CD1c-positive myeloid dendritic cell (primary cell): ENCODE data around the gene ISG15.
"Not testable (repeated sequence)": the region's sequence is repeated elsewhere in the genome, so short reads cannot be mapped to it uniquely, and the experiment has no call there.

Experiments
- DNase-seq: peaks from one replicate; pipeline ENCODE4 v3.0.0-alpha.2; 2016; ENCODE audit errors: extremely low spot score

The ISG15 gene

GRCh38 chr1:994546-994945 is 18.8 kb upstream of the ISG15 start:
- DNase-seq, result not testable (repeated sequence)

GRCh38 chr1:995665-996633 is 17.3 kb upstream of the ISG15 start:
- no peak for DNase-seq

GRCh38 chr1:996851-997712 is 16.2 kb upstream of the ISG15 start:
- no peak for DNase-seq

- DNase-seq, result no peak
Observed at GRCh38 chr1:997713-997992, 15.6 kb upstream of the ISG15 start.

GRCh38 chr1:997993-998744 is 15.1 kb upstream of the ISG15 start:
- DNase-seq, result no peak

- DNase-seq, result no peak
Observed at GRCh38 chr1:998745-998994, 14.6 kb upstream of the ISG15 start.

GRCh38 chr1:998995-999724 is 14.1 kb upstream of the ISG15 start:
- DNase-seq, result no peak

GRCh38 chr1:999725-1000356 is 13.5 kb upstream of the ISG15 start, which contains the start of gene HES4:
TSS of gene HES4 (minus strand) at chr1:1000097. CDS start at chr1:999973, 124 bp downstream.
- peak; percentile 73 for DNase-seq

GRCh38 chr1:1000357-1001056 is 12.8 kb upstream of the ISG15 start:
- peak; percentile 72 for DNase-seq

GRCh38 chr1:1001057-1001783 is 12.1 kb upstream of the ISG15 start:
- DNase-seq, result no peak

- no peak for DNase-seq
Observed at GRCh38 chr1:1003618-1004419, 9.5 kb upstream of the ISG15 start.

GRCh38 chr1:1004420-1004779 is 8.9 kb upstream of the ISG15 start:
- DNase-seq, result no peak

GRCh38 chr1:1004780-1005697 is 8.3 kb upstream of the ISG15 start:
- peak; percentile 42 for DNase-seq

- DNase-seq, result no peak
Observed at GRCh38 chr1:1005774-1006304, 7.5 kb upstream of the ISG15 start.

- no peak for DNase-seq
Observed at GRCh38 chr1:1006305-1007159, 6.8 kb upstream of the ISG15 start.

GRCh38 chr1:1010131-1010530 is 3.2 kb upstream of the ISG15 start:
- DNase-seq, result not testable (repeated sequence)
